MM.1S (cell line): ENCODE data around the gene MOGAT3.
A peak's percentile ranks its signal among the peaks of the same experiment; 100 is the strongest.

ENCODE experiments used
- DNase-seq: peaks from one replicate; pipeline ENCODE4 v3.0.0-alpha.2; 2015
- H2AFZ ChIP-seq: fragments of 300-600 bp; sonication (generic); 2 replicates; pipeline ENCODE4 v1.6.0; 2016; ENCODE audit warnings: antibody characterized with exemption, low read length
- H3F3A ChIP-seq: fragments of 300-600 bp; sonication (generic); 2 replicates; pipeline ENCODE4 v1.6.1; 2016; ENCODE audit warnings: mild to moderate bottlenecking, antibody characterized with exemption, low read length, moderate library complexity, mixed read lengths; ENCODE audit not compliant: insufficient read depth
- H3K27ac ChIP-seq: fragments of 300-600 bp; sonication (generic); 2 replicates; pipeline ENCODE4 v1.5.1; 2016; ENCODE audit warnings: mild to moderate bottlenecking, low read length
- H3K27me3 ChIP-seq: fragments of 300-600 bp; sonication (generic); replicated peaks from 2 replicates; pipeline ENCODE4 v1.6.0; 2016; ENCODE audit warnings: low read length; ENCODE audit not compliant: insufficient read depth
- H3K36me3 ChIP-seq: fragments of 300-600 bp; sonication (generic); replicated peaks from 2 replicates; pipeline ENCODE4 v1.6.1; 2016; ENCODE audit warnings: mild to moderate bottlenecking, low read length, mixed read lengths; ENCODE audit not compliant: insufficient read depth
- H3K4me1 ChIP-seq: fragments of 300-600 bp; sonication (generic); 2 replicates; pipeline ENCODE4 v1.6.1; 2016; ENCODE audit warnings: low read length, mixed read lengths
- H3K4me2 ChIP-seq: fragments of 300-600 bp; sonication (generic); 2 replicates; pipeline ENCODE4 v1.6.0; 2016; ENCODE audit warnings: low read depth, low read length
- H3K4me3 ChIP-seq: fragments of 300-600 bp; sonication (generic); 2 replicates; pipeline ENCODE4 v1.5.1; 2016; ENCODE audit warnings: low read length, mixed read lengths
- H3K79me2 ChIP-seq: fragments of 300-600 bp; sonication (generic); 2 replicates; pipeline ENCODE4 v1.6.1; 2016; ENCODE audit warnings: mixed run types, low read length, mixed read lengths
- H3K9ac ChIP-seq: fragments of 300-600 bp; sonication (generic); 2 replicates; pipeline ENCODE4 v1.6.1; 2016; ENCODE audit warnings: low read length, mixed read lengths
- H3K9me2 ChIP-seq: fragments of 300-600 bp; sonication (generic); replicated peaks from 2 replicates; pipeline ENCODE4 v1.6.1; 2016; ENCODE audit warnings: mild to moderate bottlenecking, low read length, mixed read lengths; ENCODE audit not compliant: insufficient read depth
- H3K9me3 ChIP-seq: fragments of 300-600 bp; sonication (generic); replicated peaks from 2 replicates; pipeline ENCODE4 v1.6.1; 2016; ENCODE audit warnings: mild to moderate bottlenecking, low read length, mixed read lengths; ENCODE audit not compliant: insufficient read depth
- H4K20me1 ChIP-seq: fragments of 300-600 bp; sonication (generic); 2 replicates; pipeline ENCODE4 v1.6.1; 2016; ENCODE audit warnings: mild to moderate bottlenecking, low read length, moderate library complexity, mixed read lengths; ENCODE audit not compliant: insufficient read depth
- CTCF ChIP-seq: fragments of 300-600 bp; sonication (generic); IDR thresholded peaks from 2 replicates; pipeline ENCODE4 v1.5.1; 2016; ENCODE audit warnings: antibody characterized with exemption, low read length, mixed read lengths
- EZH2 ChIP-seq: fragments of 300-600 bp; sonication (generic); optimal IDR thresholded peaks from 2 replicates; pipeline ENCODE3; 2017; ENCODE audit warnings: low read depth, mild to moderate bottlenecking, antibody characterized with exemption, low read length, mixed read lengths
- EZH2phosphoT487 ChIP-seq: fragments of 300-600 bp; sonication (generic); IDR thresholded peaks from 2 replicates; pipeline ENCODE4 v1.6.1; 2018; ENCODE audit warnings: antibody characterized with exemption, low read length

The MOGAT3 gene

GRCh38 chr7:101245147-101245668 is 44.4 kb upstream of the MOGAT3 start:
- Histone ChIP-seq H3K27ac (no peak overlapping the region; the same call in 1 of the 2 replicates), H3K27me3 (no peaks in the 10 kb centered on the region), H3K9me2 (no peaks in the 10 kb centered on the region), H3K4me1 (peaks cover 5% of the 10 kb centered on the region; the same call in 1 of the 2 replicates), H4K20me1 (no peaks in the 10 kb centered on the region), H3K36me3 (no peaks in the 10 kb centered on the region), H3K4me2 (peak overlapping the region; percentile 99), H2AFZ (peak overlapping the region; percentile 99), H3K79me2 (peaks cover 57% of the 10 kb centered on the region), H3K4me3 (peak overlapping the region; percentile 100), H3K9me3 (no peaks in the 10 kb centered on the region), H3K9ac (peak overlapping the region; percentile 99; the same call in 1 of the 2 replicates), H3F3A (no peaks in the 10 kb centered on the region)
- DNase-seq, result no peak
- no peak for TF ChIP-seq CTCF
- TF ChIP-seq EZH2phosphoT487, result no peak
- TF ChIP-seq EZH2, result no peak

GRCh38 chr7:101244375-101245146 is 43.7 kb upstream of the MOGAT3 start, which contains the start of gene FIS1:
TSS of gene FIS1 (minus strand) at chr7:101245081. CDS start at chr7:101245004, 77 bp downstream.
- Histone ChIP-seq H3K36me3 (no peaks in the 10 kb centered on the region), H4K20me1 (no peaks in the 10 kb centered on the region), H3F3A (no peaks in the 10 kb centered on the region), H3K4me1 (peaks cover 5% of the 10 kb centered on the region; the same call in 1 of the 2 replicates), H3K79me2 (peaks cover 52% of the 10 kb centered on the region), H3K27me3 (no peaks in the 10 kb centered on the region), H3K9me3 (no peaks in the 10 kb centered on the region), H3K9me2 (no peaks in the 10 kb centered on the region), H3K9ac (peak within 1 kb of the TSS; percentile 99), H2AFZ (peak within 1 kb of the TSS; percentile 99), H3K4me3 (peak within 1 kb of the TSS; percentile 100), H3K27ac (peak within 1 kb of the TSS; percentile 81), H3K4me2 (peak within 1 kb of the TSS; percentile 99)
- DNase-seq, result peak; percentile 93
- no peak for TF ChIP-seq EZH2phosphoT487
- TF ChIP-seq CTCF, result peak; percentile 89
- TF ChIP-seq EZH2, result no peak

GRCh38 chr7:101243646-101244374 is 43.0 kb upstream of the MOGAT3 start:
- H2AFZ ChIP-seq, result peak overlapping the region; percentile 99
- H3K4me2 ChIP-seq, result peak overlapping the region; percentile 99
- TF ChIP-seq CTCF (no peak), EZH2 (no peak), EZH2phosphoT487 (no peak)
- no peaks in the 10 kb centered on the region for H3K27me3 ChIP-seq
- no peak for DNase-seq
- peaks cover 5% of the 10 kb centered on the region; the same call in 1 of the 2 replicates for H3K4me1 ChIP-seq
- no peaks in the 10 kb centered on the region for H3K9me3 ChIP-seq
- peak overlapping the region; percentile 100 for H3K4me3 ChIP-seq
- H3F3A ChIP-seq, result no peaks in the 10 kb centered on the region
- H3K27ac ChIP-seq, result peak overlapping the region; percentile 81
- H3K79me2 ChIP-seq, result peaks cover 46% of the 10 kb centered on the region
- H3K36me3 ChIP-seq, result no peaks in the 10 kb centered on the region
- no peaks in the 10 kb centered on the region for H4K20me1 ChIP-seq
- peak overlapping the region; percentile 99 for H3K9ac ChIP-seq
- H3K9me2 ChIP-seq, result no peaks in the 10 kb centered on the region
